CD4-positive, alpha-beta T cell treated with Interleukin-6 at 100 ng/mL for 8 hours (primary cell): Measurements from ENCODE around the gene AXL.
"Not testable (repeated sequence)": the region's sequence is repeated elsewhere in the genome, so short reads cannot be mapped to it uniquely, and the experiment has no call there.

Source experiments
- DNase-seq: peaks from one replicate; pipeline ENCODE4 v3.0.0-alpha.2; 2020; ENCODE audit warnings: mixed read lengths, low spot score

The AXL gene

DNA sequence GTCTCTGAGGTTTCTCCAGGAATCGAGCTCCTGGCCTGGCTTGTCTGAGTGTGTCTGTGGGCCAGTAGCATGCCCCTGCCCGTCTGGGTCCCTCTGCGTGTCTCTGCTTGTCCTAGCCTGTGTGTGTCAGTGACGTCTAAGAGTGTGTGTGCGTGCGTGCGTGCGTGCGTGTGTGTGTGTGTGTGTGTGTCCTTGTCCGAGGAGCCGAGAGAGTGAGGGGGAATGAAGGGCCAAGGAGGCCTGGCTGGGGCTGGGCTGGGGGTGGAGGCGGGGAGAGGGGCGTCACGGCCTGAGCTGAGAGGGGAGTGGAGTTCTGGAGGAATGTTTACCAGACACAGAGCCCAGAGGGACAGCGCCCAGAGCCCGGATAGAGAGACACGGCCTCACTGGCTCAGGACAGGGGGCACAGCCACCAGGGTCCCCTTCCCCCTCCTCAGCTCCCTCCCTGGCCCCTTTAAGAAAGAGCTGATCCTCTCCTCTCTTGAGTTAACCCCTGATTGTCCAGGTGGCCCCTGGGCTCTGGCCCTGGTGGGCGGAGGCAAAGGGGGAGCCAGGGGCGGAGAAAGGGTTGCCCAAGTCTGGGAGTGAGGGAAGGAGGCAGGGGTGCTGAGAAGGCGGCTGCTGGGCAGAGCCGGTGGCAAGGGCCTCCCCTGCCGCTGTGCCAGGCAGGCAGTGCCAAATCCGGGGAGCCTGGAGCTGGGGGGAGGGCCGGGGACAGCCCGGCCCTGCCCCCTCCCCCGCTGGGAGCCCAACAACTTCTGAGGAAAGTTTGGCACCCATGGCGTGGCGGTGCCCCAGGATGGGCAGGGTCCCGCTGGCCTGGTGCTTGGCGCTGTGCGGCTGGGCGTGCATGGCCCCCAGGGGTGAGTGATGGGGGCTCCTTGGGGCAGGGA, at the start of gene AXL:
TSS of gene AXL (plus strand) at position 609 of the 893 bp plus-strand sequence. CDS start at position 779, 170 bp downstream.
- DNase-seq: no peak

DNA sequence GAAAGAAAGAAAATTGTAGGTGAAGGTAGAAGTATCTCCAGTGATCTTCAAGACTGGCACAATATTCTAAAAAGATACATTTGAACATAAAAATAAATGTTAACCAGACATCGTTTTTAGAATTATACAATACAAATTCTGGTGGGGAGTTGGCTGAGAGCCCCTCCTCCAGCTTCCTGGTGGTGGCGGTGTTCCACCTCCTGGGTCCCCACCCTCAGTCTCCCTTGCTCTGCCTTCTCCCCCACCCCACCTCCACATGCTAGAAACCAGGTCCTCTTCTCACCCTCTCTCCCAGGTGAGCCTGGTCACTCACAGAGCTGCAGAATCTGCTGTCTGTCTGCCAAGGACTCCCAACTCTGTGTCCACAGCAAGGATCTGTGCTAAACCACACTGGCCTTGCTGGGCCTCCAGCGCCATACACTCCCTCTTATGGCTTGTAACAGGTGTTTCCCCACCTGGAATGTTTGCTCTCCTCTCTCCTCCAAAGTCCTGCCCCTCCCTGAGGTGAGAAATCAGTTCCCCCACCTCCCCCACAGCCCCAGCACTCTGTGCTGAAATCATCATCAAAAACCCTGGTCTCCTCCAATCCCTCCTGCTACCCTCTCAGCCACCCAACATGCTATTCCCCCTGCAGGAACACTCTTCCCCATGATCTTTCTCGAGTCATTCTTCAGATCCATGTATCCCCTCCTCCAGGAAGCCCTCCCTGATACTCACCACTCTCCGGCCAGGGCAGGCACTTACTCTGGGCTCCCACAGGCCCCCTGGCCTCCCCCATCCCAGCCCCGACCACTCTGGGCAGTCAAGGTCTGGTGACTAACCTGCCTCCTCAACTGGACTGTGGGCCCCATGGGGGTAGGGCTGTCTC, 46.5 kb upstream of the AXL start:
- no peak for DNase-seq

DNA sequence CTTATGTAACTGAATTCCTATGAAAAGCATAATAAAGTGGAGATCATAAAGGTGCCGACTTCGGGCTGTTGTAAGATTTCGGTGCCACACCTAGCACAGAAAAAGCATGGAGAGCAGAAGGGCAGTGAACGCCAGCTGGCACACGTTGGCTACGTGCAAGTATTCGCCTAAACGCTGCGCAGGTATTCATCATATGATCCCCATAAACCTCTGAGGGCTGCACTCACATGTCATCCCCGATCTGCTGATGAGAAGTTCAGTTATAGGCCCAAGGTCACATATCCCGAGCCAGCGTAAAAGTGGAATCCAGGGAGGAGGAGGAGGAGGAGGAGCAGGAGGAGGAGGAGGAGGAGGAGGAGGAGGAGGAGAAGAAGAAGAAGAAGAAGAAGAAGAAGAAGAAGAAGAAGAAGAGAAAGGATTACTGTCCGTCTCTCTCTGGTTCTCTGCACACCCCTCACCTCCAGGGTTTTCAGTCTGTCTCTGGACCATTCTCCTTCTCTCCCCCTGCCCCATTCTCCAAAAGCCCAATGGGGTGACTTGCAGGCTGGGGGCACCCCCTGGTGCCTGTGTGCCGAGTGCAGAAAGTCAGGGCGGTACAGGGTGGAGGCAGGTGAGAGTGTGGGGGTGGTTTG, 44.6 kb upstream of the AXL start:
- DNase-seq: no peak

DNA sequence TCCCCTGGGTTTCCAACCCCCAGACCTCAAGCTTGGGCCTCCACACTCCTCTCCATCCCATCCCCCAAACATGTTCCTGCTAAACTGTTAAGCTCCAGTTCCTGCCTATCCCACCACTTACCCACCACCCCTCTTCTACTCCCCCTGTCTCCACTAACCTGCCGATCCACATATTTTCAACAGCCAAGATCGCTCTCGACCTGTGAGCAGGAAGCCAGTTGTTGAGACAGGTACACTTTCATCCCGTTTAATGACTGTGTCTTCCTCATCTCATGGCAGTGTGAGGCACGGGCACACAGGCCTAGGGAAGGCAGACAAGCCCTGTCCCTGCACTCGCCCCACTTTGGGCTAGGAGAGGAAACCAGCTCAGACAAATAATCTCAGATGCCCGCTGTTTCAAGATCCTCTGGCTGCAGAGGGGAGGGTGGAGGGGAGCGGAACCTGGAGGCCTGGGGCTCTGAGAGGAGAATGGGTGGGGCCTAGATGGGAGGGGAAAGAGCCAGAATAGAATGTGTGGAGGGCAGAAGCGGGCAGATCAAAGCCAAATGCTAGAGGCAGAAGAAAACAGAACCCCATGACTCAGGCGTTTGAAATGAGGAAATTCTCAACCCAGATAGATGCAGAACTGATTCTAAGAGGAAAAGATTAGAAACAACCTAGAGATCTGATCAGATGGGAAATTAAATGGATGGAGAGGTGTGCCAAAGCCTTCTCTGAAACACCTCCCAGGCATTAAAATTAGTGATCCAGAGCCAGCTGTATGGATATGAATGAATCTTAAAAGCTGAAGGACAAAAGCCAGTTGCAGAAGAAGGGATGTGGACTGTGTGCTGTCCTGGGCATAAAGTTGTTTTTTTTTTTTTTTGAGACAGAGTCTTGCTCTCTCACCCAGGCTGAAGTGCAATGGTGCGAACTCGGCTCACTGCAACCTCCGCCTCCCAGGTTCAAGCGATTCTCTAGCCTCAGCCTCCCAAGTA, 42.9 kb upstream of the AXL start:
- peak; percentile 75 for DNase-seq

DNA sequence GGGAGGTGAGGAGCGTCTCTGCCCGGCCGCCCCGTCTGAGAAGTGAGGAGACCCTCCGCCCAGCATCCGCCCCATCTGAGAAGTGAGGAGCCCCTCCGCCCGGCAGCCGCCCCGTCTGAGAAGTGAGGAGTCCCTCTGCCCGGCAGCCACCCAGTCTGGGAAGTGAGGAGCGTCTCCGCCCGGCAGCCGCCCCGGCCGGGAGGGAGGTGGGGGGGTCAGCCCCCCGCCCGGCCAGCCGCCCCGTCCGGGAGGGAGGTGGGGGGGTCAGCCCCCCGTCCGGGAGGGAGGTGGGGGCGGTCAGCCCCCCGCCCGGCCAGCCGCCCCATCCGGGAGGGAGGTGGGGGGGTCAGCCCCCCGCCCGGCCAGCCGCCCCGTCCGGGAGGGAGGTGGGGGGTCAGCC, 38.9 kb upstream of the AXL start:
- not testable (repeated sequence) for DNase-seq

DNA sequence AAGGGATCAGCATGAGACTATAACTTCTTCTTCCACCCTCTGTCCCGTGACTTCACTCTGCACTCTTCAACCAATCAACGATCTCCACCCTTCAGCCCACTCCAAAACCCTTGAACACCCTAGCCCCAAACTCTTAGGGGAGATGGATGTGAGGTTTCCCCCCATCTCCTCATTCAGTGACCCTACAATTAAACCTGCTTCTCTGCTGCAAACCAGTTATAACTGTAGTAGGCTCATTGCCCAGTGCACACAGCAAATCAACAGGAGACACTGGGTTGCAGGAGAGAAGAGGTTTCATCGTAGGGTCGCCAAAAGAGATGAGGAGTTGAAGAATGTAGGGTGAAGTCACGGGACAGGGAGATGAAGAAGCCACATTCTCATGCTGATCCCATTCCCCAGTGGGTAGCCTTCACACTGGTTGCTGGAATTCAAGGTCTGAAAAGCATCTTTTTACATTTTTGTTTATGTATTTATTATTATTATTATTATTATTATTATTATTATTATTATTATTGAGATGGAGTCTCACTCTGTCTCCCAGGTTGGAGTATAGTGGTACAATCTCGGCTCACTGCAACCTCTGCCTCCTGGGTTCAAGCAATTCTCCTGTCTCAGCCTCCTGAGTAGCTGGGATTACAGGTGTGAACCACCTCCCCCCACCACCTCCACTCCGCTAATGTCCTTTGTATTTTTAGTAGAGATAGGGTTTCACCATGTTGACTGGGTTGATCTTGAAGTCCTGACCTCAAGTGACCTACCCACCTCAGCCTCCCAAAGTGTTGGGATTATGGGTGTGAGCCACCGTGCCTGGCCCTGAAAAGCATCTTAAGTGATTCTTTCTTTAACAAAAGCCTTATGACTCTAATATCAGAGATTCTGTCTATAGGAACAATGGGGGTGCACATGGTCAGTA, 31.8 kb upstream of the AXL start:
- no peak for DNase-seq

DNA sequence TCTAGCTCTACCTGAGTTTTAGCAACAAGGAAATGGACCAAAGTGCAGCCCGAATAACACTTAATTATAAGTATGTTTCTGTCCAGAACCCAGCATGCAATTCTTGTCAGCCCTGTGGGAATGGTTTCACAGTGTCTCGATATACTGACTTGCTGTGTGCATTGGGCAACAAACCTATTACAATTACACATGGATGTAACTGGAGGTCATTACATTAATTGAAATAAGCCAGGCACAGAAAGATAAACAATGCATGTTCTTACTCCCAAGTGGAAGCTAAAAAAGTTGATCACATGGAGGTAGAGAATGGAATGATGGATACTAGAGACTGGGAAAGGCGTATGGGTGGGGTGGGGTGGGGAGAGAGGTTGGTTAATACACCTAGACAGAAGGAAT, 31.1 kb upstream of the AXL start:
- DNase-seq: no peak

DNA sequence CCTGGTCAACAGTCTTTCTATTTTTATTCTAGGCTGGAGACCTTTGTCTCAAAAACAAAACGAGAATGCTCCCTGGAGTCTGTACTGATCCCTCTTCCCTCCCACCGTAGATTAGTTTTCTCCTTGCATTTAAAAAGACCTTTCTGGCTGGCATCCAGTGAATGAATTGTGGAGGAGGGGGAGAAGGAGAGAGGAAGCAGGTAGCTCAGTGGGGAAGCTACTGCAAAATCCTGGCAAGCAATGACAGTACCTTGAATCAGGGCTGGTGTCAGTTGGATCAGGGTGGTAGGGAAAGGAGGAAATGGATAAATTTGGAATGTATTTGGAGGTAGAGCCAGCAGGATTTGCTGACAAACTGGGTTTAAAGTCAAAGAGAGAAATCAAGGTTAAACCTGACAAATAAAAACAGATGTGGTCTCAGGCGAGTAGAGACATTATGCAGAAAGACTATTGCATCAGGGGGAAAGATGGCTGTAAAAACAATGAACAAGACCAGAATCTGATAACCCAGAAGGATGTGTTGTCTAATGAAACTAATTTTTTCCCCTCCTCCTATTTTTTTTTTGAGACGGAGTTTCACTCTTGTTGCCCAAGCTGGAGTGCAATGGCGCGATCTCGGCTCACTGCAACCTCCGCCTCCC, 29.5 kb upstream of the AXL start:
- no peak for DNase-seq

DNA sequence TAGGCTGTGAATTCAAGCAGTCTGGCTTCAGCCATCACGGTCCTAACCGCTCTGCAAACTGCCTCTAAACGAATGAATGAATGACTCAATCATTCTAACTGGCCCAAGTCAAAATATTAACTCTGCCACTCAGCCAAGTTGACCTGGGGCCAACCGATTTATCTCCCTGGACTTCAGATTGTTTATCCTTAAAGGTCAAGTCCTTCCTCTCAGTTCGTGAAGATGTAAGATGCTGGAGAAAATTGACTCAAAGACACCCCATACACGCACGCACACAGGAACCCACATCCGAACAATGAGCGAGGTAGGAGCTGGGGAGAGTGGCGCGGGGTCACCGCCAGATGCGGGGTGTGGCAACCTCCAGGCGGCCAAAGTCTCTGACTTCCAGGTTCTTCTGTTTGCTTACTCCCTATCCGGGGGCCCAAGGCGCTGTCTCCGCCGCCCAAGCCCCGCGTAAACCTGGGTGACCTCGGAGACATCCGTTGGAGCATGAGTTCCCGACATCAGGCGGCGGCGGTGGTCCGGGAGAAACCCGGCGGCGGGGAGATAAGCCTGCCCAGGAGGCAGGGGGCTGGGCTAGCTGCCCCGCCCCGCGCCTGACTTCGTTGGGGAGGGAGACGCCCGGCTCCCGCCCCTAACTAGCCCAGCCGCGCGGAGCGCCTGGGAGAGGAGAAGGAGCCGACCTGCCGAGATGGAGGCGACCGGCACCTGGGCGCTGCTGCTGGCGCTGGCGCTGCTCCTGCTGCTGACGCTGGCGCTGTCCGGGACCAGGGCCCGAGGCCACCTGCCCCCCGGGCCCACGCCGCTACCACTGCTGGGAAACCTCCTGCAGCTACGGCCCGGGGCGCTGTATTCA, 26.2 kb upstream of the AXL start, which contains the start of gene CYP2S1:
TSS of gene CYP2S1 (plus strand) at position 646 of the 856 bp plus-strand sequence. CDS start at position 692, 46 bp downstream.
- DNase-seq: no peak

DNA sequence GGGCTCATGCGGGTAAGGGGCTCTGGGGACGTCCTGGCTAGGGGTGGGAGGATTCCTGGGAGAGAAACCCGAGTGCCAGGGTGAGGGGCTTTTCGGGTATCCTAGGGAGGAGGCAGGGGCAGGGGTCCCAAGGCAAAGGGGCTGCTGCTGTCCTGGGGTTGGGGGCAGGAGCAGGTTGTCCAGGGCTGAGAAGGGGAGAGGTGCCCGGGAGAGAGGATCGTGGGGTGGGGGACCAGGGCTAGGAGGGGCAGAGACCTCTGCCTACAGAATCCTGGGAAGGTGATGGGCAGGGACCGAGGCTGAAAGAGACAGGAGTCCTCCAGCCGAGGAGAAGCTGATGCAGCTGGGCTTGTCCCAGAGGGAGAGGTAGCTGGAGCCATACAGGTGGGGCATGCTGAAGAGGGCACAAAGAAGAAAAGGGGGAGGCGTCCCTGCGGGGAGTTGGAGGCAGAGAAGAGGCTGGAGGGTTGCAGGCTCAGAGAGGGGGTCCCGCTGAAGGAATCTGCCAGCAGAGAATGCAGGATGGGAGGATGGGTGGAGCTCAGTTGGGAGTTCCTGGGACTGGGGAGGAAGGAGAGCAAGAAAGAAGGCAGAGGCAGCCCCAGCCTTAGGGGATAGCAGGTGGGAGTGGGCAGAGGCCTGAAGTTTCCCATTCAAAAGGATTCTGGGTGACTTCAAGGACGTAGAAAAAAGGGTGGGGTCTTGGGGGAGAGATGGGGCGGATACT, 25.4 kb upstream of the AXL start:
- no peak for DNase-seq

DNA sequence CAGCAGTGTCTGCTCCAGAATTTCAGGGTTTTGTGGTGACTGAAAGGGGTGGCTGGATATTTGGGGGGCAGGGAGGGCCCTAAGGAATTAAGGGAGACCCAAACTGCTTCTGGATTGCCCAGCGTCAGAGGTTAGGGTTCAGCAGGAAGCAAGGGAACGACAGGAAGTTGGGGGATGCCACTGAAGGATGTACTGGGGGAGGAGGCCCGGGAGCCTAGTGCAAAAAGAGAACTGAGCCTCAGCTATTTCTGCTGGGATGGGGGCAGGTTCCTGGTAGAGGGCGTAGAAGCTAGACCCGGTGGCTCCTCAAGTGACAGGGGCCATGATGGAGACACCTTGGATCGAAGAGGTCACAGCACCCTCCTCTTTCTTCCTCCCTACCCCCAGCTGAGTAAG, 24.9 kb upstream of the AXL start:
- no peak for DNase-seq

DNA sequence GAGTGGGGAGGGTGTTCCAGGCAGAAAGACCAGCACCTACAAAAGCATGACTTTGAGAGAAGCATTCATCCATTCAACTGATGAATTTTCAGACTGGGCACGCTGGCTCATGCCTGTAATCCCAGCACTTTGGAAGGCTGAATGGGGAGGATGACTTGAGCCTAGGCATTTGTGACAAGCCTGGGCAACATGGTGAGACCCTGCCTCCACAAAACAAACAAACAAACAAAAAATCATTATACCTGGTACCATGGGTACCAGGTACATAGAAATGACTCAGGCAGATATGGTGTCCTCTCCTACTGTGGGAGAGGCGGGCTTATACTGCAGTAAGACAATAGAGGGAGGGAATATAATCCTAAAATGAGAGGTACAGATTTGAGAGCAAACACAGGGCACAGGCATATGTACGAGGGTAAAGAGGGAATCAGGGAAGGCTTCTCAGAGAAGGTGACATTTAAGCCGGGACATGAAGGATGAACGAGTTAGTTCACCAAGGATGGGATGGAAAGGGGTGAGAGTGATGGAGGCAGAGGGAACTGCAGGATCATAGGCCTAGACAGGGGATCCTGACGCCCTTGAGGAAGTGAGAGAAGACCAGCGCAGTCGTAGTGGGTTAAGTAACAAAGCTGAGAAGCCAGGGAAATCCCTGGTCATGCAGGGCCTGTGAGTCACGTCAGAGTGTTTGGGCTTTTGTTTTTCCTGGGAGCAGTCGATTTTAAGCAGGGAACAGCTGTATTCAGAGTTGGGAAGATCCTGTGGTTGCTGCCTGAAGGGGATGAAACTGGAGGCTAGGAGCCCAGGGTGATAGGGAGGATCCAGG, 23.1 kb upstream of the AXL start:
- no peak for DNase-seq

DNA sequence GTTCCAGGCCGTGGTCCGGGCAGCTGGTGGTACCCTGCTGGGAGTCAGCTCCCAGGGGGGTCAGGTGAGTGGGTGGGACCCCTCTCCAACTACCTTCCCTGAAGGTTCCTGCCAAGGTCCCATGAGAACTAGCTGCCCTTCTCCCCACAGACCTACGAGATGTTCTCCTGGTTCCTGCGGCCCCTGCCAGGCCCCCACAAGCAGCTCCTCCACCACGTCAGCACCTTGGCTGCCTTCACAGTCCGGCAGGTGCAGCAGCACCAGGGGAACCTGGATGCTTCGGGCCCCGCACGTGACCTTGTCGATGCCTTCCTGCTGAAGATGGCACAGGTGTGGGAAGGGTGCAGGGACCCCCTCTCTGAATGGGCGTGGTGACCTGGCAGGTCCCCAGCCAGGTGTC, 20.5 kb upstream of the AXL start:
- no peak for DNase-seq

DNA sequence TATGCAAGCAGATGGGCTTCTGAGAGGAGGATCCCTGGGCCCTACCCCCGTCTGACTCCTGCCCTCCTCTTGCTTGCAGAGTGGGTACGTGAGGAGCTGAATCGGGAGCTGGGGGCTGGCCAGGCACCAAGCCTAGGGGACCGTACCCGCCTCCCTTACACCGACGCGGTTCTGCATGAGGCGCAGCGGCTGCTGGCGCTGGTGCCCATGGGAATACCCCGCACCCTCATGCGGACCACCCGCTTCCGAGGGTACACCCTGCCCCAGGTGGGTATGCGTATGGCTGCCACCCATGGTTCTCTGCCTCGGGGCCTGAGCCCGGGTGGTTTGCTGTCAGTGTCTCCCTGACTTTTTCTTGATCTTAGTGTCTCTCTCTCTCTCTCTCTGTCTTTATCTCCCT, 15.7 kb upstream of the AXL start:
- DNase-seq: no peak

DNA sequence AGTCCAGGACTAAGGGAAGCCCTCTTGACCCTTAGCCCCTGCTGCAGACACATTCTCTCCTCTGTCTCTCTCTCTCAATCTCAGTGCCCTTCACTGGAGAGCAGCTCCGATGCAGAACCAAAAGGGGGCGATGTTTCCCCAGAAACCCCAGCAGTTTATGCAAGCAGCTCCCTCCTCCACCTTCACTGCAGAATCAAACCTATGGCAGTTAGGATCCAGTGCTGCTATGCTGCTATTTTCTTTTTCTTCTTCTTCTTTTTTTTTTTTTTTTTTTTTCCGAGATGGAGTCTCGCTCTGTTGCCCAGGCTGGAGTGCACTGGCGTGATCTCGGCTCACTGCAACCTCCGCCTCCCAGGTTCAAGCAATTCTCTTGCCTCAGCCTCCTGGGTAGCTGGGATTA, 14.7 kb upstream of the AXL start:
- peak; percentile 89 for DNase-seq

DNA sequence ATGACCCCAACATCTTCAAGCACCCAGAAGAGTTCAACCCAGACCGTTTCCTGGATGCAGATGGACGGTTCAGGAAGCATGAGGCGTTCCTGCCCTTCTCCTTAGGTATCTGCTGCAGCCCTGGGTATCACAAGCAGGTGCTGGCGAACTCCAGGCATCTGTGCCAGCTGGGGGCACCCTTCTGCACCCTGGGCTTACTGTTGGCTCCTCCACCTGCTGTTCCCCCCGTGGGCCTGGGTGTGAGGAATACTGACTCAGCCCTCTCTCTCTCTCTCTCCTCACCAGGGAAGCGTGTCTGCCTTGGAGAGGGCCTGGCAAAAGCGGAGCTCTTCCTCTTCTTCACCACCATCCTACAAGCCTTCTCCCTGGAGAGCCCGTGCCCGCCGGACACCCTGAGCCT, 13.0 kb upstream of the AXL start:
- DNase-seq: peak; percentile 8

DNA sequence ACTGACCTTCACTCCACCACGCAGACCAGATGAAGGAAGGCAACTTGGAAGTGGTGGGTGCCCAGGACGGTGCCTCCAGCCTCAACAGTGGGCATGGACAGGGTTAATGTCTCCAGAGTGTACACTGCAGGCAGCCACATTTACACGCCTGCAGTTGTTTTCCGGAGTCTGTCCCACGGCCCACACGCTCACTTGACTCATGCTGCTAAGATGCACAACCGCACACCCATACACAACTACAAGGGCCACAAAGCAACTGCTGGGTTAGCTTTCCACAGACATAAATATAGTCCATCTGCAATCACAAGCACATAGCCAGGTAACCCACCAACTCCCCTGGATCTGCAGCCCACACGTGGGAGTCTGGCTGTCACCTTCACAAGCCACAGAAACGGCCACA, 12.6 kb upstream of the AXL start:
- DNase-seq: no peak
